OCI-LY7 (cell line): ENCODE results near the gene ZNF816.

Experiments used
- EZH2phosphoT487 ChIP-seq: fragments of 200-600 bp; sonication (generic); IDR thresholded peaks from 2 replicates; pipeline ENCODE4 v1.6.1; 2018; ENCODE audit warnings: low read depth, borderline replicate concordance, mild to moderate bottlenecking, mixed run types, antibody characterized with exemption, low read length, moderate library complexity, mixed read lengths
- TF ChIP-seq, protein P1 (sequence below): fragments of 200-600 bp; sonication (generic); conservative IDR thresholded peaks from 2 replicates; pipeline ENCODE4 v1.5.1; 2014; ENCODE audit warnings: mild to moderate bottlenecking, antibody characterized with exemption, low read length, moderate library complexity, mixed read lengths

DNA sequence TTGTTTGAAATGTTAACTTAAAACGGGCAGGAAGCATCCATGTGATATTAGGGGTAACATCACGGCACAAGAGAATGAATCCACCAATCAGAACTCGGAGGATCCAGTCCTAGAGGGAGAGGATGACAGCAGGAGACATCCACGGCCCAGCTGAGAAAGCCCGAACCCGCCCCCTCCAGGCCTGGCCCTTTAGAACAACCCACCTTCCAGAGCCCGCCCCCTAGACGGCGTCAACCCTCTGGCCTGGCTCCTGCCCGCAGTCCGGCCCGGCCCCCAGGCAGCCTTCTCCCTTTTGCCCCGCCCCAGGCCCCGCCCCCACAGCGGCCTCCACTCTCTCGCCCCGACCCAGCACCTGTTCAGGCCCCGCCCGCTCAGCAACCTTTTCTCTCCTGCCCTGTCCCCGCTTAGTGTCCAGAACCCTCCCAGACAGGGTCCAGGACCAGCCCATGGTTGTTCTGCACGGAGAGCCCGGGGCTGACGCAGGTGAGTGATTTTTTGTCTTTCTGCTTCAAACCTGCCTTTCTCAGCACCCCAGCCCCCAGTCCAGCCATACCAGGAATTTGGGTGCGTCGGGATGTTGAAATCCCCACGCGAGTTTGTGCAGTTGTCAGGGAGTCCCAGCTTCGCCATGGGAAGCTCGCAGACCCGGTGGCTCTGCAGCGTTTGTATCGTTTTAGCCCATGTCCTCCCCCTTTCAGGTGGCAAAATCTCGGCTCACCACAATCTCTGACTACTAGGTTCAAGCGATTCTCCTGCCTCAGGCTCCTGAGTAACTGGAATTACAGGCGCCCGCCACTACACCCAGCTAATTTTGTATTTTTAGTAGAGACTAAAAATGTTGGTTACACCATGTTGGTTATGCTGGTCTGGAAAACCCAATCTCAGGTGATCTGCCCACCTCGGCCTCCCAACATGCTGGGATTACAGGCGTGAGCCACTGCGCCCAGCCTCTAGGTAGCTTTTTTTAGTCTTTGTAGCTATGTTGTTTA is 16.1 kb downstream of the ZNF816 start:
- TF ChIP-seq, protein P1, sequence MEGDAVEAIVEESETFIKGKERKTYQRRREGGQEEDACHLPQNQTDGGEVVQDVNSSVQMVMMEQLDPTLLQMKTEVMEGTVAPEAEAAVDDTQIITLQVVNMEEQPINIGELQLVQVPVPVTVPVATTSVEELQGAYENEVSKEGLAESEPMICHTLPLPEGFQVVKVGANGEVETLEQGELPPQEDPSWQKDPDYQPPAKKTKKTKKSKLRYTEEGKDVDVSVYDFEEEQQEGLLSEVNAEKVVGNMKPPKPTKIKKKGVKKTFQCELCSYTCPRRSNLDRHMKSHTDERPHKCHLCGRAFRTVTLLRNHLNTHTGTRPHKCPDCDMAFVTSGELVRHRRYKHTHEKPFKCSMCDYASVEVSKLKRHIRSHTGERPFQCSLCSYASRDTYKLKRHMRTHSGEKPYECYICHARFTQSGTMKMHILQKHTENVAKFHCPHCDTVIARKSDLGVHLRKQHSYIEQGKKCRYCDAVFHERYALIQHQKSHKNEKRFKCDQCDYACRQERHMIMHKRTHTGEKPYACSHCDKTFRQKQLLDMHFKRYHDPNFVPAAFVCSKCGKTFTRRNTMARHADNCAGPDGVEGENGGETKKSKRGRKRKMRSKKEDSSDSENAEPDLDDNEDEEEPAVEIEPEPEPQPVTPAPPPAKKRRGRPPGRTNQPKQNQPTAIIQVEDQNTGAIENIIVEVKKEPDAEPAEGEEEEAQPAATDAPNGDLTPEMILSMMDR: no peak
- no peak for TF ChIP-seq EZH2phosphoT487
